Measurements from ENCODE around the gene FAM209B. TPM values are rescaled to one million over a fixed set of nuclear protein-coding genes. Genes with fewer than 3 reads are reported as not detected.

FAM209B gene
- total and polyA plus RNA-seq, 9 of the 15 experiments (the other 6 are each of a cell fraction or from before 2014, with no cell fraction given), result 0.34 to 0.40 (median 0.36) TPM; not detected in 6

- ATAC-seq (no peak), DNase-seq (ENCODE audit: extremely low read depth in 1 of 4, low spot score in 3 of 4) (no peak), FAIRE-seq (no peak)
- BruUV-seq (replicated peaks), result no TSS peak
- H3K4me1 ChIP-seq (replicated peaks in 1 of 2; ENCODE audit: control insufficient read depth in 2 of 2, insufficient read depth in 2 of 2, low read length in 2 of 2), result no peaks in the 10 kb centered on the region; a peak in 1 of 5 replicates
- peaks cover 47% of the 10 kb centered on the region; the same call in 2 of the 3 replicates for H3K36me3 ChIP-seq (ENCODE audit: control insufficient read depth, insufficient read depth, low read length)
- H3K4me3 ChIP-seq, result no peak overlapping the region
- CTCF ChIA-PET (ENCODE audit: low intra/inter-chr PET ratio), result no interaction called here
- H3K4me2 ChIP-seq (ENCODE audit: insufficient read depth, low read length), result no peak overlapping the region
- in situ Hi-C loops (cut with MboI) (no loop called here), intact Hi-C loops (cut with micrococcal nuclease) (no loop called here)
- H3K27me3 ChIP-seq (ENCODE audit: control insufficient read depth in 2 of 2, insufficient read depth in 2 of 2, low read length in 2 of 2), result no peaks in the 10 kb centered on the region
- H2AFZ ChIP-seq (ENCODE audit: low read depth, low read length), result no peak overlapping the region
- POLR2A ChIA-PET, result interaction anchor here (1.2 kb wide), 1 partner anchor 24 kb away, joined by 3 read pairs; no protein-coding TSS in a partner anchor
- H3K9me3 ChIP-seq (replicated peaks; ENCODE audit: control insufficient read depth, insufficient read depth, low read depth, low read length), result 0 out of 2 replicates have a peak, but pooled peaks cover 2% of the 10 kb centered on the region
- TF ChIP-seq WHSC1 (IDR thresholded peaks at IDR 0.05; ENCODE audit: low read length) (no peak), SMARCA4 (IDR thresholded peaks at IDR 0.05) (no peak), PCBP1 (IDR thresholded peaks at IDR 0.05; ENCODE audit: low read depth, low read length, poor library complexity, severe bottlenecking) (no peak), SLC30A9 (CRISPR knock-in tag; IDR thresholded peaks at IDR 0.05) (no peak), MECOM (CRISPR knock-in tag; IDR thresholded peaks at IDR 0.05) (no peak), ZNF41 (CRISPR knock-in tag; conservative IDR thresholded peaks at IDR 0.05) (no peak), CEBPZ (IDR thresholded peaks at IDR 0.05; ENCODE audit: borderline replicate concordance, low read depth, low read length) (no peak), ZNF583 (CRISPR knock-in tag; IDR thresholded peaks at IDR 0.05) (no peak)
- no peaks in the 10 kb centered on the region for H3K79me2 ChIP-seq (ENCODE audit: control insufficient read depth, insufficient read depth, low read length)
- H3K9ac ChIP-seq (ENCODE audit: insufficient read depth in 1 of 2, low read depth in 2 of 2, low read length in 2 of 2), result no peak overlapping the region
- H4K20me1 ChIP-seq (replicated peaks; ENCODE audit: control insufficient read depth, insufficient read depth, low read length), result no peaks in the 10 kb centered on the region
- H3K27ac ChIP-seq (ENCODE audit: extremely low read depth, low read depth, low read length), result no peak overlapping the region
- 97% methylated on average over 10 of the region's 10 CpGs for WGBS (ENCODE audit: insufficient coverage, low coverage, missing lambda C conversion rate)
- H3K9me1 ChIP-seq (ENCODE audit: control insufficient read depth, insufficient read depth, low read length), result no peaks in the 10 kb centered on the region
These were observed 14.2 kb upstream of the FAM209B start for GRCh38 chr20:56518721-56519398.

Data from K562 (cell line).